Neutrophil (primary cell): Measurements from ENCODE around the gene DENND4B.

Source experiments
- H3K27ac ChIP-seq: fragments of 200-600 bp; sonication (generic); 2 replicates; pipeline ENCODE4 v1.5.1; 2016; ENCODE audit warnings: mild to moderate bottlenecking, moderate library complexity
- H3K27me3 ChIP-seq: fragments of 200-600 bp; sonication (generic); 2 replicates; pipeline ENCODE4 v1.6.0; 2016; ENCODE audit warnings: mild to moderate bottlenecking
- H3K36me3 ChIP-seq: fragments of 200-600 bp; sonication (generic); 2 replicates; pipeline ENCODE4 v1.5.1; 2017
- H3K4me1 ChIP-seq, 2 experiments: fragments of 200-600 bp in 1 of 2; sonication (generic) in 1 of 2; 1 replicate in 1 of 2; 2 replicates in 1 of 2; pipeline versions ENCODE4 v1.5.1 to v1.6.1; 2013 to 2016; ENCODE audit warnings: low read depth in 1 of 2, low read length in 1 of 2, mild to moderate bottlenecking in 1 of 2, moderate library complexity in 1 of 2; ENCODE audit not compliant: control insufficient read depth in 1 of 2, insufficient read depth in 1 of 2
- H3K4me3 ChIP-seq, 2 experiments: fragments of 200-600 bp in 1 of 2; sonication (generic) in 1 of 2; 1 replicate in 1 of 2; 2 replicates in 1 of 2; pipeline ENCODE4 v1.5.1; 2013 to 2016; ENCODE audit warnings: low read depth in 1 of 2, low read length in 1 of 2, mild to moderate bottlenecking in 1 of 2, moderate library complexity in 1 of 2
- H3K9me3 ChIP-seq: fragments of 200-600 bp; sonication (generic); 2 replicates; pipeline ENCODE4 v1.5.1; 2016
- CTCF ChIP-seq: fragments of 200-600 bp; sonication (generic); IDR thresholded peaks from 2 replicates; pipeline ENCODE4 v1.5.1; 2016; ENCODE audit warnings: antibody characterized with exemption

The DENND4B gene

DNA sequence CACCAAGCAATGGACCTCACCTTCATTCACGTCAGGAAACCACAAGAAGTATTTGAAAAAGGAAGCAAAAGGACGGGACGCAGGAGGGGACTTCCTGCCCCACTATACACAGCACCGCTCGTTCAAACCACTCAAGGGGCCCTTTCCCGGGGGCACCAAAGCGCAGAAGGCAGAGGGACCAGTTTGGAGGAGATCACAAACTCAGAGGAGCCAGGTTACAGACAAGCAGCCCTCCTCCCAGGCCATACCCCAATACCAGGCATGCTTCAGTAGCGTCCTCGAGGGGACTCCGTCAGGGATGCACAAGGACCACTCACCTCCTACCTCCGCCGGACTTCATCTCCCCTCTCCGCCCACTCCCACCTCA, 11.2 kb upstream of the DENND4B start:
- Histone ChIP-seq H3K4me1 (peaks cover 35 to 48% of the 10 kb centered on the region in 2 experiments), H3K4me3 (peak overlapping the region; percentile 90 to 99), H3K27me3 (no peaks in the 10 kb centered on the region), H3K9me3 (no peaks in the 10 kb centered on the region), H3K36me3 (peaks cover 28% of the 10 kb centered on the region), H3K27ac (peak overlapping the region; percentile 98)
- TF ChIP-seq CTCF: no peak

- H3K27me3 ChIP-seq: no peaks in the 10 kb centered on the region
- peak overlapping the region; percentile 90 to 99 for H3K4me3 ChIP-seq
- H3K9me3 ChIP-seq: no peaks in the 10 kb centered on the region
- H3K36me3 ChIP-seq: peaks cover 34% of the 10 kb centered on the region
- peaks cover 30 to 42% of the 10 kb centered on the region in 2 experiments for H3K4me1 ChIP-seq
- TF ChIP-seq CTCF: no peak
- peak overlapping the region; percentile 98 for H3K27ac ChIP-seq
Measured at GRCh38 chr1:153956997-153957715, 10.6 kb upstream of the DENND4B start.

- H3K36me3 ChIP-seq: peaks cover 49% of the 10 kb centered on the region
- H3K27ac ChIP-seq: no peak overlapping the region
Measured at GRCh38 chr1:153954826-153955225, 8.3 kb upstream of the DENND4B start.

GRCh38 chr1:153953859-153954365, 7.4 kb upstream of the DENND4B start:
- Histone ChIP-seq H3K4me3 (no peak overlapping the region), H3K27me3 (no peaks in the 10 kb centered on the region), H3K4me1 (peaks cover 23 to 26% of the 10 kb centered on the region in 2 experiments), H3K27ac (no peak overlapping the region), H3K9me3 (no peaks in the 10 kb centered on the region), H3K36me3 (peaks cover 58% of the 10 kb centered on the region)
- TF ChIP-seq CTCF: no peak

More at GRCh38 chr1:153954826-153955225, 8.3 kb upstream of the DENND4B start:
- H3K27me3 ChIP-seq: no peaks in the 10 kb centered on the region
- H3K9me3 ChIP-seq: no peaks in the 10 kb centered on the region
- H3K4me3 ChIP-seq: no peak overlapping the region
- H3K4me1 ChIP-seq: peaks cover 23 to 30% of the 10 kb centered on the region in 2 experiments
- no peak for TF ChIP-seq CTCF

GRCh38 chr1:153951801-153952200, 5.3 kb upstream of the DENND4B start:
- Histone ChIP-seq H3K9me3 (no peaks in the 10 kb centered on the region), H3K27ac (no peak overlapping the region), H3K4me1 (peaks cover 23 to 26% of the 10 kb centered on the region in 2 experiments), H3K27me3 (no peaks in the 10 kb centered on the region), H3K36me3 (peaks cover 79% of the 10 kb centered on the region), H3K4me3 (no peak overlapping the region)
- no peak for TF ChIP-seq CTCF
